DMS79 treated with DMSO at 0.1 percent for 48 hours (cell line): ENCODE measurements around the gene DEGS2.
"Not testable (repeated sequence)": the region's sequence is repeated elsewhere in the genome, so short reads cannot be mapped to it uniquely, and the experiment has no call there.

Experiments
- DNase-seq: peaks from one replicate; lab custom pipeline; 2025; lab: John Stamatoyannopoulos, UW

Gene DEGS2

DNA sequence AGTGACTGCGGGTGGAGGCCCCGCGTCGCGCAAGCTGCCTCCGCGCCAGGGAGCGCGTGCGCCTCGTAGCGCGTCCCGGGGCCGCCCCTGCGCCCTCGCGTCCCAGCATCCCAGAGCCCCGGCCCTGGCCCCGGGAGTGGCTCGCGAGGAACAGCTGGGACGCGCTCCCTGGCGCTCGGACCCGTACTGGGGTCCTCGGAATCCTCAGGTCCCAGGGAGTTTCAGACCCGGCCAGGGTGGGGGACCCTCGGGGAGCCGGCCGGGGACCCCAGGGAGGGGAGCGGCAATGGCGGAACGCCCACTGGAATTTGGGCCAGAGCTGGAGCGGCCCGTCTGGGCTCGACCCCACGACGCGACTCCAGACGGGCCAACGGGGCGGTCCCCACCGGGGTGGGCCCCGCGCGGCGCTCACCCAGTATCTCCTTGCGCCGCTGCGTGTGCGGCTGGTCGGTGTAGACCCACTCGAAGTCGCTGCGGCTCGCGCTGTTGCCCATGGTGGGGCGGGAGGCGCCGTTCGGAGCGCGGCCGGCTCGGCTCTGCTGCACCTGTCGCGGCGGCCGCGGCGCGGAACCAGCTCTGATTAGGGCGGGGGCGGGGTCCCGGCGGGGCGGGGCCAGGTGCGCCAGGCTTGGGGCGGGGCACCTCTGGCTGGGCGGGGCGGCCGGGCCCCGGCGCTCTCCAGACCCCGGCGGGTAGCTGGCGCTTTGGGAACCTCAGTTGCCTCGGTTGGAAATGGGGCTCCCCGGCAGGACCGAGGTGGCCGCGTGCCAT lies at the start of gene DEGS2:
Gene DEGS2 (minus strand): TSS at position 552 of the 771 bp plus-strand sequence. CDS start 58 bp downstream, at position 494.
- DNase-seq, result peak; percentile 75

GRCh38 chr14:100208136-100208535 lies 48.7 kb upstream of the DEGS2 start:
- DNase-seq, result not testable (repeated sequence)

DNA sequence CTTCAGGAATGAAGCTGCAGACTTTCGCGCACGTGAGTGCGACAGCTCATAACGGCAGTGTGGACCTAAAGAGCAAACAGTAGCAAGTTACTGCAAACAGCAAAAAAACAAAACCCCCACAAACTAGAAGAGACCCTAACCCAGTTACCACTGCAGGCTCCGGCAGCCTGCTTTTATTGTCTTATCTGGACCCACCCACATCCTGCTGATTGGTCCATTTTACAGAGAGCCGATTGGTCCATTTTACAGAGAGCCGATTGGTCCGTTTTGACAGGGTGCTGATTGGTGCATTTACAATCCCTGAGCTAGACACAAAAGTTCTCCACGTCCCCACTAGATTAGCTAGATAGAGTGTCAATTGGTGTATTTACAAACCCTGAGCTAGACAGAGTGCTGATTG lies 48.1 kb upstream of the DEGS2 start:
- not testable (repeated sequence) for DNase-seq

DNA sequence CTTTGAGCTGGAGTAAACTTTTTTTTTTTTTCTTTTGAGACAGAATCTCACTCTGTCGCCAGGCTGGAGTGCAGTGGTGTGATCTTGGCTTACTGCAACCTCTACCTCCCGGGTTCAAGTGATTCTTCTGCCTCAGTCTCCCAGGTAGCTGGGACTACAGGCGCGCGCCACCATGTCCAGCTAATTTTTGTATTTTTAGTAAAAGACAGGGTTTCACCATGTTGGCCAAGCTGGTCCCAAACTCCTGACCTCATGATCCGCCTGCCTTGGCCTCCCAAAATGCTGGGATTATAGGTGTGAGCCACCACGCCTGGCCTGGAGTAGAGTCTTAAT lies 45.4 kb upstream of the DEGS2 start:
- not testable (repeated sequence) for DNase-seq

DNA sequence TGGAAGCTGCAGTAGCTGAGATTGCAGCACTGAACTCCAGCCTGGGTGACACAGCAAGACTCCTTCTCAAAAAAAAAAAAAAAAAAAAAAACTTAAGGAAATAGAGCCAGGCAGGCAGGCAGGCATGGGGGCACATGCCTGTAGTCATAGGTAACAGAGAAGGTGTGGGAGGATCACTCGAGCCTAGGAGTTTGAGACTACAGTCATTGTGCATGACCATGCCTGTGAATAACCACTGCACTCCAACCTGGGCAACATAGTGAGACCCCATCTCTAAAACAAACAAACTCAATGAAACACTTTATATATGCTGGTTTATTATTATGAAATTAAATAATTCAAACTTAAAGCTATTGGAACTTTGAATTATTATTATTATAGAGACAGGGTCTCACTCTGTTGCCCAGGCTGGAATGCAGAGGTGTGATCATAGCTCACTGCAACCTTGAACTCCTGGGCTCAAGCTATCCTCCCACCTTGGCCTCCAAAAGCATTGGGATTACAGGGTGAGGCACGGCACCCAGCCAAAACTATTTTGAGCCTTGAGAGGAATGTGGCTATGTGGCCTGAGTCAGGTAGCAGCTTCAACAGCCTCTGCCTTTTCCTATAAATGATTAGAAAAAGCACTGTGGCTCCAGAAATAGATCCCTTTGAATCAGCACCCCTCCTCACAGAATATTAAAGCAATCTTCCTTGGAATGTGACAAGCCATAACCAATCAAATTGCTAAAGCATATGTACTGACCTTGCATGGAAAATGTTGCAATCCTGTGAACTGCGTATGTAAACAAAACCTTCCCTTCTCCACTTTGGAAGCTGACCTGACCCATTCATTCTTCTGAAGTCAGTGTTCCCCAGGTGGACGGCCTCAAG lies 44.8 kb upstream of the DEGS2 start:
- DNase-seq, result no peak

DNA sequence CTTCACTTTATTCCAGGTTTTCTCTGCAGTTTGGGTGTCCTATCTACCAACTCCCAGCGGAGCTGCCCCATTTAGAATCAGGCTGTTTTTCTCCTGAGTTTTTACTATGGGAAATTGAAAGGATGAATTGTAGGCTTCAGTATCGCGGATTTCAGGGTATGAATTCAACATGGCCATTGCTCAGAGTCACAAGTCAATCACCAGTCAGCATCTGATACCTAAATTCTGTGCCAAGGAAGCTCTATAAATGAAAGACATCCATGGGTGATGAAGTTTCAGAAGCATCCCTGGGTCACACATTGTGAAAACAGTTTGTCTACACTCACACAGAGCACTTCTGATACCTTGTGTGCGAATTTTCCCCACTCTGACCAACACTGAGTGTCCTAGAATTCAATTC lies 43.7 kb upstream of the DEGS2 start:
- DNase-seq, result no peak

DNA sequence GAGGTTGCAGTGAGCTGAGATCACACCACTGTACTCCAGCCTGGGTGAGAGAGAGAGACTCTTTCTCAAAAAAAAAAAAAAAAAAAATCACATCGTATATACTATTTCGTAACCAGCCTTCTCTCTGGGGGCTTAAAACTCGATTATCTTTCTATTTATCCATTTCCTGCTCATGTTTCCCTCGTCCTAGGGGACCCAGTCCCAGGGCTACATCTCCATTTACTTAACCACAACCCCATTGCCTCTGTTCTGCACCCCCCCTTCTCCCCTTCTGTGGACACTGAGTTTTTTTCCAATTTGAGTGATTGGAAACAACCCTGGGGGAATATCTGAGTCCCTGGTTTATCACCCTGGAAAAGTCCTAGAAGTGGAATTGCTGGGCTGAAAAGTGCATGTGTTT lies 43.3 kb upstream of the DEGS2 start:
- no peak for DNase-seq

- no peak for DNase-seq
Measured at GRCh38 chr14:100201701-100202100, 42.3 kb upstream of the DEGS2 start.

- DNase-seq, result no peak
Measured at GRCh38 chr14:100200311-100200710, 40.9 kb upstream of the DEGS2 start.

- DNase-seq, result no peak
Measured at GRCh38 chr14:100199240-100199860, 39.9 kb upstream of the DEGS2 start.

DNA sequence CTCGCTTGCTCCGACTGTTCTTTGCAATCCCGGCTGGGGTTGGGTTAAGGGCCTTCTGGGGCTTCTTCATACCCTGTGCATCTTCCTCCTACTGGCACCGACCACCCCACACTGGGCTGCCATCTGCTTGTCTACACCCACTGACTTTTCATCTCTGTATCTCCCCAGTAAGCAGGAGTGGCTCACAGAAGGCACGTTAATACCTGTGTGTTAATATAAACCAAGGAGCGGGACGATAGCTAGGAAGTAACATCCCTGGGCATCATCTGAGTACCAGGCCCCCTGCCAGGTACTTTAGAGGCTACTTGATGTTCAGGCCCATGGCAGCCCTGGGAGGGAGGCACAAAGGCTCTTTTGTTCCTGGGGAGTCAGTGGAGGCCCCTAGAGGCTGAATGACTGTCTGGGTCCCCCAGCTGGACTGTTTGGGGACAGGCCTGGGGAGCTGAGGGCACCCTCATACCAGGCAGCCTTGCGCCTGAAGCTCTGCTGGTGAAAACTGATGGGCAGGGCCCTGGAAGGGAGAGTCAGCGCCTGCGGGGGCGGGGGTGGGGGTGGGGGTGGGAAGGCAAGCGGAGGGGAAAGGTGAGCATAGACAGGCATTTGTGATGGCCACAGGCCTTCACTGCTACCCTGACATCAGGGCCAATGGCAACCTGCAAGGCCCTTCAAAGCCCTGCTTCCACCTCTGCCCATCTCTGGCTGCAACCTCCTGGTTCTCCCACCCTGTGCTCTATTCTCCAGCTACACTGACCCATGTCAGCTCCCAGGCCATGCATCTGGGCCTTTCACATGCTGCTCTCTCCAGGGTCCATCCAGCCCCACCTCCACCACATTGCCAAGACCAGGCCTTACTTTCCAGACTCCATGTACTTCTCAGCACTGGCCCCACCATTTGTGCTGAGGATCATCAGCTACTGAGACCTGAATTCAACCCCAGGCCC lies 34.2 kb upstream of the DEGS2 start:
- peak; percentile 74 for DNase-seq

- peak; percentile 100 for DNase-seq
Measured at GRCh38 chr14:100192672-100193416, 33.4 kb upstream of the DEGS2 start.

- DNase-seq, result no peak
Measured at GRCh38 chr14:100192250-100192671, 32.8 kb upstream of the DEGS2 start.

DNA sequence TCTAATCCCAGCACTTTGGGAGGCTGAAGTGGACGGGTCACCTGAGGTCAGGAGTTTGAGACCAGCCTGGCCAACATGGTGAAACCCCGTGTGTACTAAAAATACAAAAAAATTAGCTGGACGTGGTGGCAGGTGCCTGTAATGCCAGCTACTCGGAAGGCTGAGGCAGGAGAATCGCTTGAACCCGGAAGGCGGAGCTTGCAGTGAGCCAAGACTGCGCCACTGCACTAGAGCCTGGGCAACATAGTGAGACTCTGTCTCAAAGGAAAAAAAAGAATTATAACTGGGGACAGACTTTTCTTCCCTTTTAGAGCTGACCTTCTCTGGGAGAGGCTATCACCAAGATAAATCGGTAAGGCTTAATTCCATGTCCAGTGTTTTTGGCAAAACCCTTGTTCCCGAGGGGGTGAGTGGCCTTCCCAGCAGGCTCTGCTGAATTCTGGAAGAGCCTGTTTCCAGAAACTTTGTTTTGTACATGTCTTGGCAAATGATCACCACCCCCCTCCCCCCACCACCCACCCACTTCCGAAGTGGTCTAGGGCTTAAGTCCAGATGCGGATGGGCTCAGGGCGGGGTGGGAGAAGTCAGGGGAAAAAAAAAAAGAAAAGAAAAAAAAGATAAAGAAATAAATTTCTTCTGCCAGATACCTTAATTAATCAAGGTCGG lies 32.3 kb upstream of the DEGS2 start:
- DNase-seq, result no peak

GRCh38 chr14:100190126-100190525 lies 30.7 kb upstream of the DEGS2 start:
- no peak for DNase-seq

DNA sequence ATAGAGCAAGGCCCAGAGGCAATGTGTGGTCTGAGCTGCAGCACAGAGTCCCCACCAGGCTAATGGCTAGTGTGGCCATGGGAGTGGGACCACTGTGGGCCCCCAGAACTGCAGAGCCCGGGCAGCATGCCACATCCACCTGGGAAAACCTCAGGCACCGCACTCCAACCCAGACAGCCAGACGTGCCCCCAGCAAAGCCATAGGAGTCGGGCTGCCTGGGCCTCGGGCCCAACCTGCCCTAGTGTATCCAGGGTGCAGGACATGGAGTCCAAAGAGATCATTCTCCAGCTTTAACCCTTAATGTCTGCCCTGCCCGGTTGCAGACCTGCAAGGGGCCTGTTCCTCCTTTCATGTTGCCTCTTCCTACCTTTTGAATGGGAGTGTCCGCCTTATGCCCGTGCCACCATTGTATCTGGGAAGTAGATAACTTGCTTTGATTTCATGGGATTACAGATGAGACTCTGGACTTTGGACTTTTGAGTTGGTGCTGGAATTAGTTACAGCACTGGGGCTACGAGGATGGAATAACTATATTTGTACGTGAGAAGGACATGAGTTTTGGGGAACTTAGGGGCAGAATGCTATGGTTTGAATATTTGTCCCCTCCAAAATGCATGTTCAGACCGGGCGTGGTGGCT lies 29.1 kb upstream of the DEGS2 start:
- no peak for DNase-seq

- peak; percentile 96 for DNase-seq
Measured at GRCh38 chr14:100187247-100187833, 27.9 kb upstream of the DEGS2 start.

GRCh38 chr14:100181876-100182551 lies 22.6 kb upstream of the DEGS2 start:
- DNase-seq, result not testable (repeated sequence)

GRCh38 chr14:100180671-100181070 lies 21.2 kb upstream of the DEGS2 start:
- DNase-seq, result not testable (repeated sequence)
